Stimulated activated naive CD4-positive, alpha-beta T cell treated with Interleukin-2 at 50 U/mL for 16 hours (primary cell): ENCODE data around the gene CASQ2.

ENCODE experiments used
- DNase-seq: peaks from one replicate; lab custom pipeline; 2025; lab: John Stamatoyannopoulos, UW

CASQ2 gene

DNA sequence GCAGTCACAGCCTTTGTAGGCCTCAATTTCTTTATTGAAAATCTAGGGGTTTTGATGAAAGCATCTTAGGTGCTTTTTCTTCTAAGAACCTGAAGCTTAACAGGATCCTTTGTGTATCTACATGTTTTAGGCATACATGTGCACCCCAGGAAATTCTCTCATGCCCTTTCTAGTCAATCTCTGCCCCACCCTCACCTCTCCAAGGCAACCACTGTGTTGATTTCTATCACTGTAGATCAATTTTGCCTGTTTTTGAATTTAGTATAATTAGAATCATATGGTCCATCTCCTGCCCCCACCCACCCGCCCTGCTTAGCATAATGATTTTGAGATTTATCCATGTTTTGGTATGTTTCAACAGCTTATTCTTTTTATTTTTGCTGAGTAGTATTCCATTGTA, 107.4 kb downstream of the CASQ2 start:
- DNase-seq = no peak

DNA sequence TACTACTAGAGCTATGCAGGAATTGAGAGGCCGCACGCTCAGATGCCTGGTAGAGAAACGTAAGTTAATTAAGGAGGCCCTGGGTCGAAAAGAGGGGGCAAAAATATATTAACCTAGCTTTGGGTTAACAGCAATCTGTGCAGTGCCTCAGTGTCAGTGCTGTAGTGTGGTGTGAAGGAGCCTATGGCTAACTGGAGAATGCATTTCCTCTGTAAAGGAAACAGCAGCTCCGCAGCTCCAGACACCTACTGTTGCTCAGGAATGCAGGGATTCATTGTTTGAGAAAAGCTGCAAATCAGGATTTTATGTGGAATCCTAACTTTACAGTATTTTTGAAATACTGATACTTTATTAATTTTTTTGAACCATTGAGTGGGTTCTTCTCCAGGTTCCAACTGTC, 108.4 kb downstream of the CASQ2 start:
- no peak for DNase-seq

DNA sequence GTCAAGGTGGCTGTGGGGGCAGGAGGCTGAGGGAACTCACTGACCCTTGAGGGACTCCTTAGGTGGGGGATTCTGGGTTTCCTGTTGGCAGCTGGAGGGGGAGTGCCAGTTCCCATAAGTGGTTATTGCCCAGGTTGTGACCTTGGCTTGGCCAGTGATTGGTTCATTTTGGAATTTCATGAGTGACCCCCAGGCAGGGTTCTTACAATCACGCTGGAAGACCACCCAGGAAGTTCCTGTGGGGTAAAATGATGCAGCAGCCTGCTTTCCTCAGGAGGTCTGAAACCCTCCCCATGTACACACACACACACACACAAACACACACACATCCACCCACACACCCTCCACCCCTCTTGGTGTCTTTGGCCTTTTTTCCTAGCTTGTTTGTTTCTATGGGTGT, 109.9 kb downstream of the CASQ2 start:
- DNase-seq = no peak

DNA sequence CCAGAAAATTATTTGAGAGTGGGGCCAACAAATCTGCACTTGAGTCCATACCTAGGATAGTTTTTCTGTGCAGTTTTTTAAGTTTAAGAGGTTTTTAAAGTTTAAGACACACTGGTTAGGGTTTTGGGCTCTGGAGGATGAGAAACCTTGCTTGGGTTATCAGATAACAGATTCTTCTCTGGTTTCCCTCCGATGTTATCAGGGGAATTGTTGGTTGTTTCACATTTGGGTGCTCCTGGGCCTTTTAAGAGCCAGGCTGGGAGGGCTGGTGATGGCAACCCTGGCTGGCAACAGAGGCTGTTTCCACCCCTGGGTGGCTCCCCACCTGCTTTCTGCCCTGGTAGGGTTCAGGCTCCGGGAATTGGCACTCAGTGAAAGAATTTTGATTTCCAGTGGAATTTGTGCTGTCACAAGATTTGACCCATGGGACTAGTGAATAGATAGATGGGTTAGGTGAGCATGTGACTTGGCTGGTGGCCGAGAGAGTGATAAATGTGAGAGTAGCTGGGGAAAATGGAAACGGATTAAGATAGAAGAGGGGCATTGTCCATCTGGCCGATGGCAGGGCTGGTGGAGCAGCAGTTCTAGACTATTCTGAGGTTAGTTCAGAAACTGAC, 111.9 kb downstream of the CASQ2 start:
- DNase-seq = no peak

DNA sequence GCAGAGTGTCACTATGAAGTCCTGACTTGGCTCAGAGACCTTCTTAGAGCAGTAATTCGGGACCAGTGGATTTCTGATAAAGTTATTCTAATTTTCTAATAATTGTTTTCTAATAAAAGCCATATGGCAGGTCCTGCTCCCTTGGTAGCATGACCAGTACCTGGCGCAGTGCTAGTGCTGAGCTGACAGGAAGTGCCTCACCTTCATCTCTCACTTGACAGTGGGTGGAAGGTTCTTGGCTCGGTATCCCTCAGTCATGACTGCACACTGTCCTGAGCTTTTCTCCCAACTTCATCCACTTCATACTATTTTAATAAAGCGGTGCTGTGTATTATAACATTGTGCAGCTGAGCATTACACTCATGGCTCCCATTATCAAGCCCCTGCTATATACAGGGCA, 112.6 kb downstream of the CASQ2 start:
- no peak for DNase-seq

DNA sequence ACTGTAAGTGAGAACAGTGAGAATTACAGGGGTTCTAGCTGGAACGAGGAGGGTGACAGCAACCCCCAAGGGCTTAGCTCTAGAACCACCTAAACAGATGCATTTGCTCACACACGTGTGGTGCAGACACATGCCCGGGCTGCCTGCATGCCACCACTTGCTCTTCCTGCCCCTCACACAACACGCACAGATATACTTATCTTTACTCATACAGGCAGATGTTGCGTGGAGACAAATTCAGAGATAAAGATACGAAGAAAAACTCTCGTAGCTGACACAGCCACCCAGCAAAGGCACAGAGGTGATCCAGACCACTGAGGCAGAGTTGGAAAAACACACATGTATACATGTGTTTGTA, 113.2 kb downstream of the CASQ2 start:
- no peak for DNase-seq

DNA sequence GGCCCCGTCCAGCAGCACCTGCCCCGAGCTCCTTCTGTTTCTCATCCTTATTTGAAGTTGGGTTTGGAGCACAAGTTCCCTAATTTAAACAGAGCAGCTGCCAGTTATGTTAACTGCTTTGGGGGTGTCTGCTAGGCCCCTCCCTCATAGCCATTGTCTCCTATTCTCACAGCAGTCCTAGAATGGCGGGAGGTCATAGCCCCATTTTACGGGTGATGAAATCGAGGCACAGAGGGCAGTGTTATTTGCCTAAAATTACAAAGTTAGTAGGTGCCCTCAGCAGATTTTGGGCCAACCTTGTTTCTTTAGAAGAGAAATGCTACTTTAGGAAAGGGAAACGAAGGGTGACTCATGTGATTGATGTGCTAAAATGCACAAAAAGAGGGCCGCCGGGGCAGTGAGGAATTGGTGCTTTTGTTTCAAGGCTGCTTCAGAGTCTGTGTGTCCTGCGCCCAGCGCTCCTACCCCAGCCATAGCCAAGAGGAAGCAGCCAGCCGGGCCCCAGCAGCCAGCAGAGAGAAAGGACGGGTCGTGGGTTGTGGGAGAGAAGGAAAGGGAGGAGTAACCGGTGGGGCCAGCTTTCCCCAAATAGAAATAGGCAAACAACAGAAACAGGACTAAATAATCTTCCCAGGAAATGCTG, 113.7 kb downstream of the CASQ2 start:
- no peak for DNase-seq

DNA sequence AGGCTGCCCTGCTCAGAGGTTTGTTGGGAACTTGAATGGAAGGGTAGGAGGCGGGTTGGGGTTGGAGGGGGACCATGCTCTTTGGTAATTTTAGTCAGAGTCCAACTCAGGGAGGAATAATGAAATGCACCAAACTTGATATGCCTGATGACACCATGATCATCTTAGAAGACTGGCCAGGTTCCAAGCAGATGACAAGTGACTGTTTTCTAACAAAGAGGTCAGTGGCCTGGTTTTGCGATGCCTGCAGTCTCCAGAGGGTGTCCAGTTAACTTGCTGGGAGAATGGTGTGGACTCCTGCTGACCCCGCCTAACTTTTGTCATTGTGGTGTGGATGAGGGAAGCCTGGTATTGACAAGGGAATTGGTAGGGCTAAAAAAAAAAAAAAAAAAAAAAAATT, 114.4 kb downstream of the CASQ2 start:
- no peak for DNase-seq

DNA sequence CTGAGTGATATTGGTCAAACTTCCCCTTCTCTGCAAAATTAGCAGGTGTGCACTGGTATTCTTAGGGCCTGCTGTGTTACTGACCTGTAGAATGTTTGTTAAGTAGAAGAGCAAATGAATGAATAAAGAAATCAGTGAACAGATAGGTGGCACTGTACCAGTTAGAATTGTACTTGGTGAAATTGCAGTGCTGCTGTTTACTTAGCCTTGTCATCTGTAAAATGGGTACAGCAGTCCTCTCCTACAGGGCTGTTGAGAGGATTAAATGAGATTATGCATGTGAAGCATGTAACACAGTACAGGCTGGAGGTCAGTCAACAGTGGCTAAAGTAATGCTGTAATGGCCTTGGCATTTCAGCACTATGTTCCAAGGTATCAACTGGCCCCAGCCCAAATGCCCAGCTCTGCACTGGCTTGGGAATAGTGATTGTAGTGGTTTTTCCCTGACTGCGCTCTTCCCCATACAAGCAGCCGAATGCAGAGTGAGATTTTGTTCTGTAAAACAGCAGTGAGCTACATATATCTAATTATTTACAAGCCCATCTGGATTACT, 116.2 kb downstream of the CASQ2 start:
- DNase-seq = no peak

DNA sequence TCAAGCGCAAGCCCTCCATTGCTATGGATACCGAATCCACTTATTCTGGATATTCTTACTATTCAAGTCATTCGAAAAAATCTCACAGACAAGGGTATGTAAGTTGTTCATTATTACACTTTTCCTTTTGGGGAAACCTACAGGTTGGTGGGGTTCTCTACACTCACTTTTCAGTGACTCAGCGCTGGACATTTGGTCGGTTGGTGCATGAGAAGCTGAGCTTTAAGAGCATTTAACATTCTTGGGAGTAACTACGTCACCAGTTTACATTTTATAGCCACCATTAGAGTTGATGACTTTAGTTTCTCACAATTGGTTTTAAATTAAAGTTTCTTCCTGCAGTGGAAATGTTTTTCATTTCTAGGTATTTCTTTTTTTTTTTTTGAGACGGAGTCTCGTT, 117.1 kb downstream of the CASQ2 start:
- no peak for DNase-seq

DNA sequence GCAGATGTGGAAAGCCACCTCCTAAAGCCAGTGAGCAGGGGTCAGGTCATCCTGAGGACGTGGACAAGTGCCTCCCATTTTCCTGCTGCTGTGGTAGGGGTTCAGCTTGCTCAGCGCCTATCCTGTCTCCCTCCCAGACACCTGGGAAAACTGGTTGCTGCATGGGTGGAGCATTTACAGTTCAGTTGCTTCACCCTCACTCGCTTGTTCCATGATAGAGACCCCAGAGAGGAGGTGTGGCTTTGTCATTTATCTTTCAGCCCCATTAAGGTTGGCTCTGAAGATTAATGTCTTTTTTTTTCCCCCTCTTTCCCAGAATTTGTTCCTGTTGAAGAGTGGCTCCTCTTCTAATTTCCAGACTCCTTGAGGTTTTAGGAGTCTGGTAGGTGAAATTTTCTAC, 117.6 kb downstream of the CASQ2 start:
- no peak for DNase-seq
